H1 (cell line): ENCODE data around the gene MROH2A. TPM values are rescaled to one million over a fixed set of nuclear protein-coding genes. Genes with fewer than 3 reads are reported as not detected.

Source experiments
- CTCF ChIA-PET: fragments of 300-600 bp; sonication (Branson Sonifier 250); formaldehyde crosslinking; loops from one replicate; lab custom pipeline; 2021; ENCODE audit not compliant: partially characterized antibody; lab: Charles Lee
- POLR2A ChIA-PET: fragments of 300-600 bp; sonication (Branson Sonifier 250); formaldehyde crosslinking; loops from one replicate; lab custom pipeline; 2021; ENCODE audit warnings: inconsistent platforms; ENCODE audit not compliant: partially characterized antibody; lab: Charles Lee
- DNase-seq, 2 experiments: peaks; one replicate each; pipeline versions ENCODE4 v3.0.0 to v3.0.0-alpha.2; 2010 to 2022; ENCODE audit warnings: low spot score in 2 of 2, low read depth in 1 of 2, mixed read lengths in 1 of 2
- FAIRE-seq: peaks from 2 replicates; lab custom pipeline; 2011; peaks lifted over from hg19 to GRCh38; lab: Jason Lieb, UNC
- H2AFZ ChIP-seq: 2 replicates; pipeline ENCODE4 v1.8.1; 2012; ENCODE audit warnings: low read length, inconsistent platforms
- H2AK5ac ChIP-seq: 2 replicates; pipeline ENCODE4 v1.6.1; 2013; ENCODE audit warnings: low read depth, low read length
- H2BK120ac ChIP-seq: replicated peaks from 2 replicates; pipeline ENCODE3; 2013; ENCODE audit warnings: low read depth, low read length, inconsistent platforms
- H2BK12ac ChIP-seq: 2 replicates; pipeline ENCODE4 v1.6.1; 2013; ENCODE audit warnings: low read depth, low read length
- H2BK15ac ChIP-seq: 2 replicates; pipeline ENCODE4 v1.6.1; 2013; ENCODE audit warnings: low read length
- H2BK20ac ChIP-seq: 2 replicates; pipeline ENCODE4 v1.6.1; 2013; ENCODE audit warnings: low read length
- H2BK5ac ChIP-seq: 2 replicates; pipeline ENCODE4 v1.6.1; 2013; ENCODE audit warnings: low read depth, low read length
- H3K14ac ChIP-seq: 2 replicates; pipeline ENCODE4 v1.6.1; 2013; ENCODE audit warnings: inconsistent platforms; ENCODE audit not compliant: insufficient read length
- H3K18ac ChIP-seq: 2 replicates; pipeline ENCODE4 v1.6.1; 2013; ENCODE audit warnings: low read length; ENCODE audit errors: extremely low read depth
- H3K23ac ChIP-seq: 2 replicates; pipeline ENCODE4 v1.6.1; 2013; ENCODE audit warnings: inconsistent platforms; ENCODE audit not compliant: insufficient read length
- H3K23me2 ChIP-seq: 2 replicates; pipeline ENCODE4 v1.6.1; 2013; ENCODE audit warnings: low read depth, low read length
- H3K27ac ChIP-seq: 2 replicates; pipeline ENCODE4 v1.6.1; 2011; ENCODE audit warnings: low read depth, low read length, inconsistent platforms
- H3K27me3 ChIP-seq, 4 experiments: replicated peaks in 1 of 4; 1 replicate in 1 of 4; 2 replicates in 3 of 4; pipeline versions ENCODE4 v1.6.1 to v1.8.1; 2011 to 2013; ENCODE audit warnings: low read length in 3 of 4, mild to moderate bottlenecking in 3 of 4, inconsistent platforms in 2 of 4, mixed read lengths in 2 of 4, moderate library complexity in 1 of 4; ENCODE audit not compliant: control insufficient read depth in 3 of 4, insufficient read depth in 3 of 4; ENCODE audit errors: extremely low read depth in 1 of 4
- H3K36me3 ChIP-seq, 4 experiments: 2 replicates each; pipeline versions ENCODE4 v1.6.1 to v1.8.1; 2011 to 2013; ENCODE audit warnings: mild to moderate bottlenecking in 4 of 4, low read length in 3 of 4, moderate library complexity in 2 of 4, control low read depth in 1 of 4, inconsistent platforms in 1 of 4; ENCODE audit not compliant: insufficient read depth in 4 of 4, control insufficient read depth in 2 of 4
- H3K4ac ChIP-seq: replicated peaks from 2 replicates; pipeline ENCODE3; 2013; ENCODE audit warnings: low read length, low read depth, mixed read lengths, inconsistent platforms; ENCODE audit not compliant: insufficient read length
- H3K4me1 ChIP-seq, 4 experiments: replicated peaks in 1 of 4; 1 replicate in 1 of 4; 2 replicates in 3 of 4; pipeline versions ENCODE4 v1.6.1 to v1.8.1; 2011 to 2013; ENCODE audit warnings: low read length in 3 of 4, inconsistent platforms in 2 of 4, mixed read lengths in 1 of 4; ENCODE audit not compliant: insufficient read depth in 4 of 4, control insufficient read depth in 3 of 4
- H3K4me2 ChIP-seq, 2 experiments: 2 replicates each; pipeline versions ENCODE4 v1.6.1 to v1.8.1; 2011 to 2013; ENCODE audit warnings: low read depth in 2 of 2, low read length in 2 of 2, control low read depth in 1 of 2, inconsistent platforms in 1 of 2, mild to moderate bottlenecking in 1 of 2; ENCODE audit not compliant: insufficient read depth in 1 of 2
- H3K4me3 ChIP-seq, 4 experiments: fragments of 200-600, 300-600 bp in 1 of 4; sonication (generic), shearing (Covaris generic), sonication (Bioruptor Twin) in 1 of 4; 2 replicates each; pipeline versions ENCODE4 v1.5.1 to v1.8.1; 2011 to 2016; ENCODE audit warnings: low read length in 4 of 4, low read depth in 3 of 4, control low read depth in 2 of 4, inconsistent platforms in 2 of 4, mild to moderate bottlenecking in 2 of 4, mixed read lengths in 1 of 4, moderate library complexity in 1 of 4; ENCODE audit not compliant: insufficient read depth in 2 of 4; ENCODE audit errors: extremely low read depth in 1 of 4
- H3K56ac ChIP-seq: replicated peaks from 2 replicates; pipeline ENCODE3; 2013; ENCODE audit warnings: low read depth, mild to moderate bottlenecking, mixed read lengths, low read length, inconsistent platforms; ENCODE audit not compliant: insufficient read length
- H3K79me1 ChIP-seq: 2 replicates; pipeline ENCODE4 v1.6.1; 2013; ENCODE audit warnings: low read depth, low read length, control low read depth
- H3K79me2 ChIP-seq, 2 experiments: 2 replicates each; pipeline versions ENCODE4 v1.6.1 to v1.8.1; 2012 to 2013; ENCODE audit warnings: low read length in 2 of 2, mild to moderate bottlenecking in 2 of 2, inconsistent platforms in 1 of 2; ENCODE audit not compliant: insufficient read depth in 2 of 2, control insufficient read depth in 1 of 2
- H3K9ac ChIP-seq, 4 experiments: replicated peaks in 1 of 4; 1 replicate in 1 of 4; 2 replicates in 3 of 4; pipeline versions ENCODE4 v1.6.1 to v1.8.1; 2011 to 2013; ENCODE audit warnings: low read depth in 3 of 4, low read length in 3 of 4, control low read depth in 2 of 4, mild to moderate bottlenecking in 2 of 4, moderate library complexity in 2 of 4, inconsistent platforms in 1 of 4; ENCODE audit errors: extremely low read depth in 1 of 4
- H3K9me3 ChIP-seq, 2 experiments: 2 replicates each; pipeline versions ENCODE4 v1.6.1 to v1.8.1; 2012 to 2013; ENCODE audit warnings: mild to moderate bottlenecking in 2 of 2, moderate library complexity in 2 of 2, control low read depth in 1 of 2, inconsistent platforms in 1 of 2, low read depth in 1 of 2, low read length in 1 of 2, mixed read lengths in 1 of 2; ENCODE audit not compliant: insufficient read depth in 2 of 2
- H4K20me1 ChIP-seq, 2 experiments: replicated peaks in 1 of 2; 2 replicates each; pipeline versions ENCODE3 to v1.8.1; 2011 to 2013; ENCODE audit warnings: inconsistent platforms in 2 of 2, low read length in 2 of 2, mild to moderate bottlenecking in 1 of 2; ENCODE audit not compliant: insufficient read depth in 2 of 2, control insufficient read depth in 1 of 2
- H4K5ac ChIP-seq: 2 replicates; pipeline ENCODE4 v1.6.1; 2013; ENCODE audit warnings: low read length, low read depth, mixed read lengths, inconsistent platforms; ENCODE audit not compliant: insufficient read length
- H4K8ac ChIP-seq: 2 replicates; pipeline ENCODE4 v1.8.0; 2013; ENCODE audit warnings: mild to moderate bottlenecking, moderate library complexity, low read length, inconsistent platforms; ENCODE audit not compliant: insufficient read depth; ENCODE audit errors: extremely low read depth
- H4K91ac ChIP-seq: replicated peaks from 2 replicates; pipeline ENCODE3; 2013; ENCODE audit warnings: low read length, mixed read lengths, inconsistent platforms; ENCODE audit not compliant: insufficient read length
- CHD1 ChIP-seq: IDR thresholded peaks from 2 replicates; pipeline ENCODE4 v1.6.1; 2012; ENCODE audit warnings: low read depth, low read length, improper control_type of control experiment
- CREB1 ChIP-seq: IDR thresholded peaks from 2 replicates; pipeline ENCODE4 v1.6.1; 2012; ENCODE audit warnings: inconsistent platforms
- EGR1 ChIP-seq: IDR thresholded peaks from 2 replicates; pipeline ENCODE4 v1.6.1; 2011; ENCODE audit warnings: low read depth, low read length, borderline replicate concordance
- FOSL1 ChIP-seq: IDR thresholded peaks from 2 replicates; pipeline ENCODE4 v1.6.1; 2011; ENCODE audit warnings: mild to moderate bottlenecking, low read depth, low read length, moderate library complexity; ENCODE audit not compliant: insufficient read depth
- KDM1A ChIP-seq: fragments of 200-600, 300-600 bp; sonication (generic); IDR thresholded peaks from 2 replicates; pipeline ENCODE4 v1.7.1; 2016; ENCODE audit warnings: mild to moderate bottlenecking, low read length, borderline replicate concordance
- MAFK ChIP-seq: IDR thresholded peaks from 2 replicates; pipeline ENCODE4 v1.6.1; 2012; ENCODE audit warnings: low read depth, mild to moderate bottlenecking, improper control_type of control experiment, low read length
- NANOG ChIP-seq: IDR thresholded peaks from 2 replicates; pipeline ENCODE4 v1.6.1; 2011; ENCODE audit warnings: low read length, low read depth, mild to moderate bottlenecking, inconsistent platforms; ENCODE audit not compliant: insufficient read depth, poor library complexity, severe bottlenecking
- POU5F1 ChIP-seq: IDR thresholded peaks from 2 replicates; pipeline ENCODE4 v1.6.1; 2011; ENCODE audit warnings: low read depth, mild to moderate bottlenecking, low read length, moderate library complexity
- SIN3A ChIP-seq, 2 experiments: IDR thresholded peaks in 1 of 2; conservative IDR thresholded peaks in 1 of 2; 2 replicates each; pipeline ENCODE4 v1.6.1; 2011 to 2012; ENCODE audit warnings: low read length in 2 of 2, improper control_type of control experiment in 1 of 2, low read depth in 1 of 2, mild to moderate bottlenecking in 1 of 2
- SP1 ChIP-seq: IDR thresholded peaks from 2 replicates; pipeline ENCODE4 v1.6.1; 2011; ENCODE audit warnings: low read depth, low read length
- SP2 ChIP-seq: IDR thresholded peaks from 2 replicates; pipeline ENCODE4 v1.6.1; 2012; ENCODE audit warnings: mild to moderate bottlenecking, low read length, inconsistent platforms
- SP4 ChIP-seq: IDR thresholded peaks from 2 replicates; pipeline ENCODE4 v1.6.1; 2012; ENCODE audit warnings: low read length, inconsistent platforms
- SUZ12 ChIP-seq: fragments of 200-600 bp; sonication (generic); IDR thresholded peaks from 2 replicates; pipeline ENCODE4 v1.6.1; 2012; ENCODE audit warnings: mild to moderate bottlenecking, inconsistent platforms, low read length, moderate library complexity, mixed read lengths
- ZNF274 ChIP-seq: IDR thresholded peaks from 2 replicates; pipeline ENCODE4 v1.7.0; 2012; ENCODE audit warnings: low read length, borderline replicate concordance; ENCODE audit errors: extremely low read depth
- WGBS, 2 experiments: shearing (Covaris generic) in 1 of 2; methylation state at CpG; one replicate each; pipeline versions ENCODE4 v1.1.6 to v1.1.7; 2013 to 2015; ENCODE audit warnings: low lambda C conversion rate in 2 of 2, mixed read lengths in 2 of 2, inconsistent platforms in 1 of 2, low coverage in 1 of 2, missing lambda C conversion rate in 1 of 2; ENCODE audit not compliant: insufficient replicate concordance in 2 of 2, insufficient coverage in 1 of 2, insufficient read length in 1 of 2; ENCODE audit errors: extremely low coverage in 1 of 2, missing lambda C conversion rate in 1 of 2; 5-methylcytosine and 5-hydroxymethylcytosine counted together
- polyA plus RNA-seq, 7 experiments: library from polyadenylated mRNA; depleted of rRNA in 3 of 7; stranded (reverse) in 5 of 7; unstranded in 2 of 7; fragments of >200 nt in 5 of 7; fragments of 200-250 nt in 2 of 7; gene quantifications; 1 replicate in 5 of 7; 2 replicates in 1 of 7; 4 replicates in 1 of 7; pipeline versions ENCODE4 v1.2.1 to v1.2.3, GENCODE V29; 2011 to 2013; ENCODE audit warnings: missing spikeins in 2 of 7, mixed read lengths in 2 of 7
- total RNA-seq: library from RNA; stranded (reverse); fragmentation: NEBNext Ultra II Directional; extraction: Animal tissue kit (Norgen Biotek cat#: 25700); gene quantifications from 2 replicates; pipeline ENCODE4 v1.2.1, GENCODE V29; 2021
- TF ChIP-seq, protein P1 (sequence below): IDR thresholded peaks from 2 replicates; pipeline ENCODE4 v1.6.1; 2012; ENCODE audit warnings: inconsistent platforms

MROH2A gene
- total and polyA plus RNA-seq, 2 of the 8 experiments (the other 6 are each of a cell fraction or from before 2014, with no cell fraction given) = not detected

DNA sequence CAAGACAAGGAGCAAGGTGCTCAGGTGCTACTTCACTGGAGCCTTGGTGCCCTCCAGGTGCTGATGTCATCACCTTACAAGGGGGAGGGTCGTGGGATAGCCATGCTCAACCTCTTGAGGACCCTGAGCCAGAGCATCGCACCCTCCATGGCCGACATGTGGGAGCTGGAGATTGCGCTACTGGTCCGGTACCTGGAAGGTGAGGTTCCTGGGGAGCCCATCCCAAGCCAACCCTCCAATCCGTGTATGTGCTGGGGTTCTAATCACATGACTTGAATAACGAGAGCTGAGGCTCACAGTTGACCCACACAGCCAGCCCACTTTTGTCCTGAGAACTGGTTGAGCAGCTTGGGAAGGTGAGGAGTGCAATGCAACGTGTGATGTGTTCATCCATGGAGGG lies 25.9 kb downstream of the MROH2A start:
- FAIRE-seq = no peak
- CTCF ChIA-PET = interaction anchor here (1.3 kb wide), 1 partner anchor 17 kb away, joined by 3 read pairs; no protein-coding TSS in a partner anchor
- WGBS, 2 experiments = 75% methylated on average over 8 of the region's 8 CpGs; no CpG with 5 or more reads in 1 of the 2 experiments
- TF ChIP-seq SP2 (no peak), CHD1 (no peak), POU5F1 (no peak), SP1 (no peak), SUZ12 (no peak), NANOG (no peak), FOSL1 (no peak), KDM1A (no peak), SP4 (no peak), MAFK (no peak), CREB1 (no peak), SIN3A (conservative IDR thresholded peaks at IDR 0.05 in 1 of 2, IDR thresholded peaks at IDR 0.05 in 1 of 2; ENCODE audit: low read depth in 1 of 2, low read length in 2 of 2) (no peak), ZNF274 (no peak), EGR1 (no peak)
- TF ChIP-seq, protein P1, sequence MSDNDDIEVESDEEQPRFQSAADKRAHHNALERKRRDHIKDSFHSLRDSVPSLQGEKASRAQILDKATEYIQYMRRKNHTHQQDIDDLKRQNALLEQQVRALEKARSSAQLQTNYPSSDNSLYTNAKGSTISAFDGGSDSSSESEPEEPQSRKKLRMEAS = no peak

More for the DNA sequence above, 25.9 kb downstream of the MROH2A start:
- no peaks in the 10 kb centered on the region for H3K79me2 ChIP-seq
- peak in 1 of 2 experiments; percentile 2 for DNase-seq
- H3K79me1 ChIP-seq = no peaks in the 10 kb centered on the region
- no peaks in the 10 kb centered on the region for H3K23me2 ChIP-seq
- H2BK15ac ChIP-seq = no peak overlapping the region
- H3K14ac ChIP-seq = no peak overlapping the region
- no peak overlapping the region for H3K4me3 ChIP-seq
- no peaks in the 10 kb centered on the region for H3K36me3 ChIP-seq
- H3K56ac ChIP-seq = no peak overlapping the region
- H3K23ac ChIP-seq = no peak overlapping the region
- no peak overlapping the region for H2AK5ac ChIP-seq
- no peak overlapping the region for H4K91ac ChIP-seq
- peaks cover 0 to 4% of the 10 kb centered on the region in 2 experiments; a peak in 3 of 4 replicates for H3K9me3 ChIP-seq
- no peak overlapping the region for H3K9ac ChIP-seq
- H2BK12ac ChIP-seq = no peak overlapping the region
- POLR2A ChIA-PET = no interaction called here
- no peaks in the 10 kb centered on the region for H3K27me3 ChIP-seq
- H2BK120ac ChIP-seq = no peak overlapping the region
- H4K5ac ChIP-seq = no peak overlapping the region
- no peak overlapping the region for H4K8ac ChIP-seq
- no peaks in the 10 kb centered on the region for H4K20me1 ChIP-seq
- no peaks in the 10 kb centered on the region for H3K4me1 ChIP-seq
- no peak overlapping the region for H2BK5ac ChIP-seq
- H2AFZ ChIP-seq = no peak overlapping the region
- no peak overlapping the region for H3K4me2 ChIP-seq
- H2BK20ac ChIP-seq = no peak overlapping the region
- no peak overlapping the region for H3K4ac ChIP-seq
- no peak overlapping the region for H3K18ac ChIP-seq
- H3K27ac ChIP-seq = no peak overlapping the region
